Ureter (tissue), 1 donor: ENCODE data around the gene COL5A2. TPM values are rescaled to one million over a fixed set of nuclear protein-coding genes. Genes with fewer than 3 reads are reported as not detected.

Source experiments
- DNase-seq: peaks from one replicate; pipeline ENCODE4 v3.0.0-alpha.2; 2020; ENCODE audit warnings: low spot score
- total RNA-seq: library from RNA; stranded (reverse); gene quantifications from one replicate; pipeline ENCODE4 v1.2.4, GENCODE V29; 2023
- donor health status: DM: yes; HTN: yes; CAD: no.

Gene COL5A2
- total RNA-seq, 1 donor from 2014 or later, result 21.8 TPM

DNA sequence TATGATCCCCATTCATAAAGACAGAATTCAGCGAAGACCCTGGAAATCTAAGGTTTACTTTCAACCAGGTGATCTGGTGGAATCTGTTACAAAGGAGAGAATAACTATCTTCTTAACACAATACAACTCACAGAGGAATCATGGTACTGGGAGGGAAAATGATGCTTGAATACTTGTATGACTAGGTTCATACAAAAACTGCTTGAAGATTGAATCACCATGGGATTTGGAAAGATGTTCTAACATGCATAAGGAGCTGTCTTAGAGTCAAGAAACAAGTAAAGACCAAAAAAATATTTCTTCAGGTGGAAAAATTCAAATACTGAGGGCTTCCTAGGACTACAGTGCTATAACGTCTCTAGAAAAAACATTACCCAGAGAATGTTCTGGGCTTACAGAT is 32.2 kb downstream of the COL5A2 start:
- no peak for DNase-seq

DNA sequence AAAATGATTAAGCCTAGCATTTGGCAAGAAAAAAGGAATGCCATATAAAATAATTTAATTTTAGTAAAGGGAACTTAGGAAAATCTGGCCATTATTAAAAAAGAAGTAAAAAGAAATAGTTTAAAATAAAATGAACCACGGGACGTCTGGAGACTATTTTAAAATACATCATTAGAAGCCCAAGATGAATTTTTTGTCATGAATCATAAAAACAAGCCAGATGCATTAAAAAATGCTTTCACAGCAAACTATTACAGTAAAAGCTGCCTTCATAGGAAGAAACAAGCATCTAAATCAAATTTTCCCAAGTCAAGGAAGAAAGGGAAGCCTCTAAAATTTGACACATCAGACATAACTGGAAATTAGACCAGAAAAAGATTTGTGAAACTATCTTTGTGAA is 33.0 kb downstream of the COL5A2 start:
- DNase-seq, result no peak

DNA sequence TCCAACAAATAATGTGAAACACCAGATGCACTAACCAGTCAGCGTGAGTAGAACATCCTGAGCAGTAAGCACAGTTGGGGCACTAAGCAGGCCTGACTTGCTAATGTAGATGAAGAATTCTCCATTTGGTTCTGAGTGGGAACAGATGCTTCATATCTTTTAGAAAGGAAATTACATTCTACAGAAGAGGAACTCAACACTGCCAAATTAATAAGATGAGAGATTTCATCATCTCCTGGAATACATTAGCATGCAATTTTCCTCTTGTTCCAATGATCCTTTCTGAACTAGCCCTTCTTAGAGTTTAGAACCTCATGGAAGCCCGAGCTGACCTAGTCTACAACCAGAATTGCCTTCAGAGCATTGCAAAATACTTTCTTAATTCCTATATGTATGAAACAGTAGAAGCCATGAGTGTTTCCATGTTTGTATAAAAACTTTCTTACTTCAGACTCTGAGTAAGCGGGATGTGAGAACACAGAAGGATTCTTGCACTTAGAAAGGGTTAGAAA is 34.8 kb downstream of the COL5A2 start:
- no peak for DNase-seq

DNA sequence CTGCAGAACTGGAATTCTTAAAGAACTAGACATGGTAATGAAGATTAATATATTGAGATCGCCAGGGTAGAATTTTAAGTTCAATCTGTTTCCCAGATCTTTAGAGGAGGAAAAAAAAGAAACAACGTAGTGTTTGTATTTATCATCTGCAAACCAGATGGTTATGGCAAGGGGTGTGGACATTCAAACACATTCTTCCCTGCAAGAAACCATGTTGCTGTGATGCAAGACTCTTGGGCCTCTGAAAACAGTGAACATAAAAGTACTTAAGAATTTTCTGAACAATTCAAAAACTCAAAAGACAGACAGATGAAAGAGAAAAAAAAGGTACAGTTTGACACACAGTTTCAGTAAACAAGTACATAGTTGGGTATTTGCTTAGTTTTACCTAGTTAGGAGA is 35.6 kb downstream of the COL5A2 start:
- no peak for DNase-seq

DNA sequence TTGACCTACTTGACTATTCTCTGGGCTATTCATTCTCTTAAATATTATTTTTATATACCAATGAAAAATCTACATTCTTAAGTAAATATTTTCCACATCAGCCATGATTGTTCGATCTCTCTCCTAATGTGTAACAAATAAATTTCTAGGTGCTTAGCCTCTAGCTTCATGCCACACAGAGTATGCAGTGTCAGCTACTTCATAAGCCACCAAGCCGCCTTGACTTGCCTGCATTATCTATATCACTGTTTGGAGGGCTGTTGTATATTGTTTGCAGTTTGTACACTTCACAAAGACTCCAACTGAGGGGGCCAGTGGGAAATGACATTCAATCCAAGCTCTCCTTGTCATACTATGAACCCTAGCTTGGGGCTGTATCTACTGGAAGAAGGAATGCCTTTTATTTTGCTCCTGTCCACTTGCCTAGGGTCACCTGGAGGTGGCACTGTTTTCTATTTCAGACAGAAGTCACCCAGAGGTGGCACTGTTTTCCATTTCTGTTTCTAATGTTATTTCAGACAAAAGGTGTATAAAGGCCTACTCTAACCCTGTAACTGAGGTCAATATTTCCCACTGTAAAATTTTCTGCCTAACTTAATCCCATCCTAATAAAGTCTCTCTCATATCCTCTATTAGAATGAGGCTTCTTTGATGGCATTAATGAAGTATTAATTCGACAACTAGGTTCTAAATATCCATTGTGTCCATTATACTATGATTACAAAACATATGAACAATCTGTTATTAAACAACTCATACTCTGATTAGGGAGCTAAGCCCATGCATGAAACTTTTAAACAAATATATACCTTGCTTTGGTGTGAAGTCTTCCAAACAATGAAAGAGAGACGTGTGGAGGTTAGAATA is 36.4 kb downstream of the COL5A2 start:
- DNase-seq, result no peak

DNA sequence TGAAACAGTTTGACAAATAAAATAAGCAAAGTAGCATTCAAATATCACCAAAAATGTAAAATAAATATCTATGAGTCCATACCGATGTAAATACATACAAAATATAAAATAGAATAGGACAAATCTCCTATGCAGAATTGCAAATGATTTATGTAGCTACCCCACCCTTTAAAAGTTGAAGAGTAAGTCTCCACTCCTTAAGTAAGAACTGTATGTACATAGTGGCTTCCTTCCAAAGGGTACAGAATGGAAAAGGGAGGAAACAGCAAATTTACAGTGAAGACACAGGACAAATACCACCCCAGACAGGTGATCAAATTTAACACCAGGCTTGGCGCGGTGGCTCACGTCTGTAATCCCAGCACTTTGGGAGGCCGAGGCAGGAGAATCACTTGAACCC is 40.8 kb downstream of the COL5A2 start:
- DNase-seq, result no peak

DNA sequence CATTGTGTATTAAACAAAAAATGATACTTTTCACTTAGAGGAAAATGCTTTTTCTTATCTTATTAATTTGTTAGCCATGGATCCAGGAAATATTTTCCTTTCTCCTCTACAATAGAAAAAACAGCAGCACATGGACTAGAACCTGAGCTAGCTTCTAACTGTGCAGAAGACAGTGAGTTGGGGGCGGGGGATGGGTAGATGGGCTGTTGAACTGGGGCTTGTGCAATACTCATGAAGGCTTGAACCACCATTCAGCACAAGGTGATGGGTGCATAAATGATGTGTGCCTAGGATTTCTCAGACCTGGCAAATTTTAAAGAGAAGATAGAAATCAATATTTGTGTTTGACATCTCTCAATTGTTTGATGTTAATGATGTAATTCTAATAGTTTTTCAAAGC is 42.0 kb downstream of the COL5A2 start:
- DNase-seq, result no peak

DNA sequence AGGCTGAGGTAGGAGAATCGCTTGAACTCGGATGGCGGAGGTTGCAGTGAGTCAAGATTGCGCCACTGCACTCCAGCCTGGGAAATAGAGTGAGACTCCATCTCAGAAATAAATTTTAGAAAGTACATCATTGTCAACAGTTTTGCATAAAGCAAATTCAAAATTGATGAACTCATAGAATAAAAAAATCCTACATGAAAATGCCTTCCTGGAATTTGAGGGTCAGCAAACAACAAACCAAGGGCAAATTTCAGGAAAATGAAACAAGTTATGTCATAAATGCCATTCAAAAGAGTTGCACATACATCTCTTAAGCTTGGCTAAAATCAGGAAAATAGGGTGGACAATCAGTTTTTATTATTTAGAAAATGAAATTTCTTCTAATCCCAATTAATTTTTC is 45.1 kb downstream of the COL5A2 start:
- no peak for DNase-seq

DNA sequence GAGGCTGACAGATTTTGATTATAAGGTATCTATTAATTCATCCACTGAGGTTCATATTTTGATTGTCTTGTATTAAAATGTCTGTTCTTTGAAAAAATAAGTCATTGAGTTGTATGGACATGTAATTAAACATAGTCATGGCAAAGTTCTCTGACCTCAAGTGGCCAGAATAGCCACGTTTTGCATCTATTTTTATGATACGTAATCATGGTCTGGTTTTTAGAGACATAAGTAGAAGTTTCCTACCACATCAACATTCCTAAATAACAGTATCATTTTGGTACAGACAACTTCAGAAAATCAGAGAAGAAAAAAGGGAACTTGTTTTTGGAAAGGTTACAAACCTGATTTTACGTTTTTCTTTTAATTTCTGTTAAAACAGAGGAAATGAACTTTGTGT is 47.6 kb downstream of the COL5A2 start:
- DNase-seq, result no peak

DNA sequence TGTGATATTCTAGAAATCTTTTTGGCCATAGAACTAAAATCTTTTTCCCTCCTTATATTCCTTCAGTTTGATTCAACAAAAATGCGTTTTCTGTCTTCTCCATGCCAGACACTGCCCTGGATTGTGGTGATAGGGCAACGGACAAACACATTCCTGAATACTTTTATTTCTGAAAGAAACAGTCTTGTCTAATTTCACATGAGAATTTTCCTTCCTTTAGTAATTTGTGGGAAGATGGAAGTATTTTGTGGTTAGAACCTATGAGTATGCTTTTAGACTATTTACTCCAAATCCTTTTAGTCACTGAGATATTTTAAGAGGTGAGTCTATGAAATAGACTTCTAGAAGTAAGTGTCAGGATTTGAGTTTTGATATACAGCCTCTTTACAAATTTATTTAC is 49.6 kb downstream of the COL5A2 start:
- no peak for DNase-seq

DNA sequence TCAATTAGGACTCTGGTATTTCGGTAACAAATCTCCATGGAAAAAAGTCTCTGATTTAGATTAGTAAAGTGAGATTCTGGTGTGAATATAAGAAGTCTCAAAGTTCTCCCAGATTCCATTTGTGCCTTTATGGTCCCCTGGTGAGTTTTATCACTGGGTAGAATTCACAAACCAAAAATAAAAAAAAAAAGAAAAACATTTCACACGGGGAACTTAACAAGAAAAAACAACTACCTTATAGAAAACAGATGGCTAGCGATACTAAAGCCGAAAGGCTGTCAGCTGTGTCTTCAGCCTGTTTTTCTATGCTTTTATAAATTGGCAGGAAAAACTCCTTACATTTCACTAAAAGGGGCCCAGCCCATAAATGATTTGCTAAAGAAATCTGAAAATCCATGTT is 50.6 kb downstream of the COL5A2 start:
- DNase-seq, result no peak

DNA sequence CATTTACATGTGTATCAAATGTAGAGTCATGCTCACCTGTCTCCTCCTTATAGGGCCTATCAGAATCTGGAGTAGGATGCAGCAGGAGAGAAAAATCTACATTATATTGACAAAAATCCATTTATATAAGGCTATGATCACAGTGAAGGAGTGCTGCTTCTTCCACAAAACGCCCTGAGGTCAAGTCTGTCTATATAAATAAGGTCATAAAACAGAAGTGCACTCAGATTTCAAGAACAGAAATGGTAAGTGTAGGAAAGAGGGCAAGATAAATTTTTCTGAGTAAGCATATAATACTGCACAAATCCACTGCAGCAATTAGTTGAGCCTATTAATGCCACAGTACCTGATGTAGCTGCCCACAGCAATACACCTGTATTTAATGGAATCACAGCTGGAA is 51.8 kb downstream of the COL5A2 start:
- DNase-seq, result no peak

DNA sequence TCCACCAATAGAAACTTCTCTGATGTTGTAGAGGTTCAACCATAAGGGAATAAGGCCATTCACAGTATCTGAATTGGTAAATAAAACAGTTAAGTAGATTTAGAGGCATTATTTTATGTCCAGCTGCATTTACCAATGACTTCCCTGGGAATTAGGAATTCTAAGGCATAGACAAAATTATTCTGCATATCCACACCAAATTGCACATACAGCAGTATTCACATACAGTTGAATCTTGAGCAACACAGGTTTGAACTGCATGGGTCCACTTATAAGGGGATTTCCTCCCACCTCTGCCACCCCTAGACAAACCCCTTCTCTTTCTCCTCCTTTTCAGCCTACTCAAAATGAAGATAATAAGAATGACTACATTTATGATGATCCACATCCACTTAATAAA is 54.4 kb downstream of the COL5A2 start:
- DNase-seq, result no peak

DNA sequence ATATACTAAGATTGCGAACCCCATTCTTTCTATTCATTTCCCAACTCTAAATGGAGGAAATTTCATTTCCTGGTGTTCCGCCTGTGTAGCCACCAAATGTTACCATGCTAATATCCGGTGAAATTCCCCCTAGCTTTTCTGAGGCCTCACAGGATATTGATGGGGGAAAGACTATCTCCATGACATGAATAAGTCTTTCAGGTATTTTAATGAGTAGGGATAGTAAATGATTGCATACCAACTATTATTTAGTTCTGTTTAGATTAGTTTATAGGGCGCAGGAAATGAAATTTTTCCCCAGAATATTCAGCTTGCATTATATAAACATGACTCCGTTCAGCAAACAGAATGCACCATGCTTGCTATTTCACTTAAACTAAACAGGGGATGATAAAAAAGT is 55.4 kb downstream of the COL5A2 start:
- DNase-seq, result no peak

DNA sequence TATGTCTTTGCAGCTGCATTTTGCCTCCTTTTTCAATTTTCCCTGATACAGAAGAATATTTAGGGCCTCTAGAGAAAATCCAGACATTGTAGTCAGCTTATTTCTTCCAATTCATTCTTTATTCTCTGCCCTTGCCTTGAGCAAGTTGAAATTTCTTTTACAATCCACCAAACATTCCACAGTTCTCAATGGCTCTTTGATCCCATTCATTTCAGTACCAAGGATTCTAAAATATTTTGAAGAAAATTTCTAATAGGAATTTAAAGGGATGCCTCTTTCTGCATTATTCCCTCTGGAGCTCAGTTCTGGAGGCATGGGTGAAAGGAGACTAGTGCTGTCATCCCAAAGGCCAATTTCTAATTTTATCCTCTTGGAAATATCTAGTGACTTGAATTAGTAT is 61.2 kb downstream of the COL5A2 start:
- no peak for DNase-seq

DNA sequence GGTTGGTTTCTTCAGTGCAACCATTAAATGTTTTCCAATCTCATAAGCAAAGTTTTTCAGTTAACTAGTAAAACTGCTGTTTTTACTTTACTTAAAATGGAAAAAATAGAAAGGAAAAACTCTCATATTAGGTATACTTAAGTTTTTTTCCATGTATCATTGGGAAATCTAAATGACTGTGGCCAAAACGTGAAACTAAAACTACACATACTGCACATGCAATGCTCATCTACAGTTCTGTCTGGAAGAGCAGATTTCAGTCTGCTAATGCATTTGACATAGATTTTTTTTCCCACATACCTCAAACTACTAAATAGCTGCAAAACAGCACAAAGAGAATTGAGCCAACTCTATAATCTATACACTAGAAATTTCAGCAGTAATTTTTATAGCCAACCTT is 62.6 kb downstream of the COL5A2 start:
- no peak for DNase-seq

DNA sequence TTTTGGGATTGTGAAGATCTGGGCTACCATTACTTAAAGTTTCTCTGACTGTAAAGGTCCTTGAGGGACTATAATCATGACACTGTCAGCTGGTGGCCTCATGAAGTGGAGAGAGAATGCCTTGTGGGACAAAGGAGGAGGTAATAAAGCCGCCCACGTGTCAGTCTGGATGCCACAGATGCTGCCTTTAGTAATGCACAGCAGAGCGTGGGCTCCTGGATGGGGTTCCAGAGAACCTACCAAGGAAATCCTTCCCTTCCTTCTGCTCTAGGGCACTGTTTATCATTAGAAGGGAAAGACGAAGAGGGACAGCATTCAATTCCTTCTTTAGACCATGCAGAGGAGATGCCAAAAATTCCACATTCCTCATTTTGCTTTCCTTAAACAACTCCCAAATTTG is 63.5 kb downstream of the COL5A2 start:
- DNase-seq, result no peak

DNA sequence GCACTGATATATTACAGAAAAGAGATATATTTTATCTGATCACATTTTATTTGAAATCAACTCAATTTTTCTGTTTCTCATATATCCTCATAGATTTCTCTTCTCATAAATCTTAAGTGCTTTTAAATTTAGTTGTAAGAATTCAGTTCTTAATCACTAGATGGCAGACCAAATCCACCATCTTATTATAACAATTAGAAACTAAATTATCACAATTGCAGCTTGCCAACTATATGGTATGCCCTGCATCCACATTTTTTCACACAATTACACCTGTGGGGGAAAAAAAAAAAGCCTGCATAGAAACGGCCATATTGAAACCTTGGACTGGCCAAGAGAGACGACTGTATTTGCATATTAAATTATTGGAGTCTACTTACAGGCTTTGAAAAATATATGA is 64.4 kb downstream of the COL5A2 start:
- DNase-seq, result no peak

DNA sequence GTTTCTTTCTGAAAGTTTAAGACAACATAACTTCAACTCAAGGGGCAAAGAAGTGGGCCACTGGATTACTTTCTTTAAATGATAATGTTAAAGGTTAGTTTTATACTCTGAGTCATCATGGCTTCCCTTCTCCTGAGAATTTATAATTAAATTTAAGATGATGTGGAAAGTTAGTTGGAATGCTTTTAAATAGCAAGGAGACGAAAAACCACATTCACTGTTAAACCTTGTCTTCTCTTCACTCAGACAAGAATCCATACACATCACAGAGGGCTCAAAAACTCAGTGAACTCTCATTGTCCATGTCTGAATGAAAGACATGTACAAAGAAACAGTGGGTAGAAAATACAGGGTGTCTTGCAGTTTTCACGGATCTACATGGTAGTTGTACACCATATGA is 65.6 kb downstream of the COL5A2 start:
- no peak for DNase-seq

DNA sequence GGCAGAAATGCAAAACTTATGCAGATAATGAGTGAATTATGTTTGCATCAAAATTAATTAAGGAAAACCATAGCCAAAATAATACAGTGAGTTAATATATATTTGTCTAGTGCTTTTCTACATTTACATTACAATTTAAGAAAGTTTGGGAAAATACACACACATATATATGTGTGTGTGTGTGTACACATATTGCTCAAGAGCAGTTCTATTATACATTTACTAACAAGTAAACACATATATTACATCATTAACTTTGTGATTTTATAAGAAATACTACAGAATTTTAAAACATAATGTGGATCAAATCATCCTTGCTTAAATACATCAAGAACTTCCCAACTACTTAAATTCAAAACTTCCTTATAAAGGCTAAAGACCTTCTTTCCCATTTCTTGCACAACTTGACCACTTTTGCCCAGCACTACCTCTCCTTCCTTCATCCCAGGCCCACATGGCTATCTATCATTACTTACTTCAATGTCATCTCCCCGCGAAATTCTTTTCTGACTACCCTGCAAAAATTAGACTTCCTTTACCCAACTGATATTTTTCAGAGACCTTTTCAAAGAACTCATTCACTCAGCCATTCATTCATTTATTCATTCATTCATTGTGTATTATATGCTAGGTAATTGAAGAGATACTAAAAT is 68.4 kb downstream of the COL5A2 start:
- no peak for DNase-seq

DNA sequence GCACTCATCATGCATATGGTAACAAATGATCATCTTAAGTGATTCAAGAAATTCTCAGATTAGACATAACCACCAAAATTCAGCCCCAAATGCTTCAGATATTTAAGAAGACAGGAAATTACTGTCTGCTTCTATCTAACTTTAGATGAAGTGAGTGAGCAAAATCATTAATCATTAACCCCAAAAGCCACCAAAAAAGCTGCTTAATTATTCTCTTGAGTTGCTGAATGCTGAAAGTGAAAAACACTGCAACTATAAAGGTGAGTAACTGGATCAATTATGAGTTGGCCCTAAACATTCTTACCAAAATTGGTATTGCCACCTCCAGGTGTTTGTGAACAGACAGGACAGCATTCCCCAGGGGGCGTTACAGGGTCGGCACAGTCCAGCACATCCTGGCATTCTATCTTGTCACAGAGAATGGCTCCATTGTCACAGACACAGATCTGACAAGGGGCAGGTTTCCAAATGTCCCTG is 69.6 kb downstream of the COL5A2 start:
- no peak for DNase-seq

DNA sequence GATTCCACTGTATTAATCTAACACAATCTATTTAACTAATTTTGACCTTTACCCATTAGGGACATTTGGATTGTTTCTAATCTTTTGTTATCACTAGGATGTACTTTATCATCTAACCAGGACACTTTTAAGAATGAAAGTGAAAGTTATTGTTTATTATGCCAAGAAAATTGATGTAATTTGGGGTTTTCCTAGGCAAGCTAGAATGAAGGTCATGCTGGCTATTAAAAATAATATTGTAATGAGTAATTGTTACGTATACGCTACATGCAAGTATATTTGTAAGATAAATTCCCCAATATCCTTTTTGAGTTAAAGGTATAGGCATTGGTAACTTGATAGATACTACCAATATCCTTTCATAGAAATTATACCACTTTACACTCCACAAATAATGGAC is 74.6 kb downstream of the COL5A2 start:
- no peak for DNase-seq

DNA sequence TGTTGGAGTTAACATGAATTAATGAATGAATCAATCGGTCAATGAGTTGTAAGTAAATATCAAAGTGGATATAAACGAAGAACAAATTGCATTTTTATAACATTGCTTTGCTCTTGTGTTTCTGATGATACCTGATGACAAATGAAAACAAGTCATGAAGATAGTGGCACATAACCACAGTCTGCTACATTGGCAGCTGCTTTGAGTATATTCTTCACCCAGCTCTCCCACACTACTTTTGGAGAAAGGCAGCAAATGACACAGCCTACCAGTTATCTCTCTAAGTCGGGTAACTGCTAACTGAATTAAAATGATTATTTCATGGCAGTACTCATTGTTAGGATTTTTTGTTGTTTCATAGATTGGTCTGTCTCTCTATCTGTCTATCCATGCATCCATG is 76.8 kb downstream of the COL5A2 start:
- no peak for DNase-seq
